HCT116 (cell line): ENCODE measurements around the gene UTF1.

Source experiments
- CTCF ChIP-seq, 3 experiments: fragments of 200-600 bp in 1 of 3; sonication (generic) in 1 of 3; IDR thresholded peaks in 2 of 3; conservative IDR thresholded peaks in 1 of 3; 2 replicates each; pipeline ENCODE4 v1.5.1; 2012 to 2017; ENCODE audit warnings: low read depth in 2 of 3, low read length in 2 of 3, antibody characterized with exemption in 1 of 3, borderline replicate concordance in 1 of 3, control low read depth in 1 of 3, mild to moderate bottlenecking in 1 of 3, mixed read lengths in 1 of 3, mixed run types in 1 of 3, moderate library complexity in 1 of 3; ENCODE audit not compliant: insufficient read depth in 1 of 3
- EZH2 ChIP-seq: fragments of 200-600 bp; sonication (generic); IDR thresholded peaks from 2 replicates; pipeline ENCODE4 v1.6.1; 2017; ENCODE audit warnings: antibody characterized with exemption, mixed run types
- EZH2phosphoT487 ChIP-seq: fragments of 200-600 bp; IDR thresholded peaks from 2 replicates; pipeline ENCODE4 v1.6.1; 2018; ENCODE audit warnings: antibody characterized with exemption, borderline replicate concordance
- JUND ChIP-seq: IDR thresholded peaks from 2 replicates; pipeline ENCODE4 v1.6.1; 2012
- POLR2A ChIP-seq: IDR thresholded peaks from 2 replicates; pipeline ENCODE4 v1.7.0; 2011; ENCODE audit warnings: borderline replicate concordance; ENCODE audit not compliant: insufficient read depth, insufficient read length; ENCODE audit errors: extremely low read depth
- RAD21 ChIP-seq: IDR thresholded peaks from 2 replicates; pipeline ENCODE4 v1.6.1; 2012; ENCODE audit warnings: low read depth, mild to moderate bottlenecking
- SIN3A ChIP-seq: IDR thresholded peaks from 2 replicates; pipeline ENCODE4 v1.6.1; 2012; ENCODE audit warnings: low read depth
- TCF7L2 ChIP-seq: IDR thresholded peaks from 2 replicates; pipeline ENCODE4 v1.7.0; 2011; ENCODE audit warnings: borderline replicate concordance, inconsistent platforms; ENCODE audit not compliant: insufficient read depth, insufficient read length; ENCODE audit errors: extremely low read depth

DNA sequence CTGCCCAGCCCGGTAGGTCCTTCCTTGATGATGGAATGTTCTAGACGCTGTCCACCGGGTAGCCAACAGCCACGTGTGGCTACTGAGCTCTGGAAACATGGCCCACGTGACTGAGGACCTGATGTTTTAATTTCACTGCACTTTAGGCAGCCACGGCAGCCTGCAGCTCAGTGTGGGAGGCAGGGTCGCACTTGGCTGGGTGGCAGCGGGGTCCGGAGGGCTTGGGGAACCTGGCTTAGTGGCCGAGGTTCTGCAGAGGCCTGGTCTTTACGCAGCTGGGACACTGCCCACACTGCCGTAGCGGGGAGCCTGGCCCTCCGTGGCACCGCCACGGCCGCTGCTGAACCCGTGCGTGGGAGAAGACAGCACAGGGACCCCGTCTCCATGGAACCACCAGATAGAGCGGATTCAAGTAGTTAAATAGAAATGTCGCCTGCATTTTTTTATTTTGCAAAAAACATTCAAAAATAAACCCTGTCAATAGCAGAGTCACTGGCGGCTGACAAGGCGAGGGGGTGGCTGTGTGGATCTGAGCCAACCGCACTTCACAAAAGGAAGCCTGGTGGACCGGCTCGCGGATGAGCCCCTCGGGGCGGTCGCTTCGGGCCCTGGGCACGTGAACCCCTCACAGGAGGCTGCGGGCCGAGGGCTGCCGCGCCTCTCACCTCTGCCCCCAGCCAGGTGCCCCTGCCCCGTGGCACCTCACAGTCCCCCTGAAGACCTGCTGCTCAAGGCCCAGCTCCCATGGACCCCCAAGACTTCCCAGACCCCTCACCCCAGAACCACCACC is 25.6 kb upstream of the UTF1 start:
- TF ChIP-seq JUND (no peak), CTCF (IDR thresholded peaks at IDR 0.05 in 2 of 3, conservative IDR thresholded peaks at IDR 0.05 in 1 of 3; ENCODE audit: borderline replicate concordance in 1 of 3, insufficient read depth in 1 of 3, low read depth in 2 of 3, low read length in 2 of 3) (no peak), SIN3A (no peak), POLR2A (no peak), EZH2phosphoT487 (no peak), EZH2 (no peak), RAD21 (no peak), TCF7L2 (no peak)
